Stimulated activated CD8-positive, alpha-beta memory T cell treated with anti-CD3 and anti-CD28 coated beads, Interleukin-7, amount 100 ng/mL, for 1 hour (primary cell): ENCODE results near the gene MAP2K7.
"Not testable (repeated sequence)": the region's sequence is repeated elsewhere in the genome, so short reads cannot be mapped to it uniquely, and the experiment has no call there.

Experiments used
- DNase-seq, 2 donors: peaks; one replicate each; pipeline ENCODE4 v3.0.0-alpha.2; 2020; ENCODE audit warnings: low read depth in 2 of 2

The MAP2K7 gene

GRCh38 chr19:7883796-7884570, 19.7 kb upstream of the MAP2K7 start:
- DNase-seq = no peak

- no peak for DNase-seq
Measured at GRCh38 chr19:7885818-7886217, 17.9 kb upstream of the MAP2K7 start.

- DNase-seq = no peak
Measured at GRCh38 chr19:7887408-7888144, 16.1 kb upstream of the MAP2K7 start.

- no peak for DNase-seq
Measured at GRCh38 chr19:7888145-7888825, 15.4 kb upstream of the MAP2K7 start, which contains the start of gene LRRC8E. TSS of gene LRRC8E (plus strand) at chr19:7888510. CDS start at chr19:7895604, 7,094 bp downstream.

GRCh38 chr19:7888826-7889217, 14.9 kb upstream of the MAP2K7 start:
- no peak for DNase-seq

GRCh38 chr19:7893362-7894101, 10.1 kb upstream of the MAP2K7 start:
- DNase-seq = not testable (repeated sequence)

GRCh38 chr19:7894612-7895309, 8.9 kb upstream of the MAP2K7 start:
- no peak for DNase-seq

GRCh38 chr19:7895565-7895964, 8.1 kb upstream of the MAP2K7 start:
- no peak for DNase-seq

- DNase-seq = no peak
Measured at GRCh38 chr19:7897292-7897691, 6.4 kb upstream of the MAP2K7 start.

- no peak for DNase-seq
Measured at GRCh38 chr19:7898967-7899366, 4.7 kb upstream of the MAP2K7 start.

GRCh38 chr19:7899751-7900378, 3.8 kb upstream of the MAP2K7 start:
- no peak for DNase-seq

GRCh38 chr19:7900401-7900870, 3.2 kb upstream of the MAP2K7 start:
- DNase-seq = no peak

- DNase-seq = no peak
Measured at GRCh38 chr19:7900931-7901330, 2.7 kb upstream of the MAP2K7 start.

GRCh38 chr19:7901337-7901736, 2.3 kb upstream of the MAP2K7 start:
- DNase-seq = no peak

GRCh38 chr19:7902796-7903243, 857 bp upstream of the MAP2K7 start:
- DNase-seq = no peak

- peak; percentile 31 to 34 for DNase-seq
Measured at GRCh38 chr19:7904074-7905020, 670 bp downstream of the MAP2K7 start.

GRCh38 chr19:7905268-7905667, 1.6 kb downstream of the MAP2K7 start:
- DNase-seq = no peak

GRCh38 chr19:7905859-7906258, 2.2 kb downstream of the MAP2K7 start:
- DNase-seq = no peak

GRCh38 chr19:7907122-7907521, 3.4 kb downstream of the MAP2K7 start:
- DNase-seq = no peak
